Lower leg skin (tissue), 4 donors: Measurements from ENCODE around the gene ADA. TPM values are rescaled to one million over a fixed set of nuclear protein-coding genes. Genes with fewer than 3 reads are reported as not detected.
"Not testable (repeated sequence)": the region's sequence is repeated elsewhere in the genome, so short reads cannot be mapped to it uniquely, and the experiment has no call there.

Experiments used
- DNase-seq, 2 donors: peaks; one replicate each; pipeline ENCODE4 v3.0.0-alpha.2; 2019; ENCODE audit warnings: low spot score in 2 of 2
- H3K4me3 ChIP-seq: fragments of 200-600 bp; sonication (generic); 2 replicates; pipeline ENCODE4 v1.5.1; 2017; ENCODE audit warnings: mild to moderate bottlenecking, low read depth; ENCODE audit not compliant: poor library complexity, severe bottlenecking
- CTCF ChIP-seq, 3 donors: fragments of 450-650 bp; IDR thresholded peaks; one replicate each; pipeline ENCODE4 v1.5.1; 2016; ENCODE audit warnings: antibody characterized with exemption in 3 of 3, mild to moderate bottlenecking in 3 of 3, moderate library complexity in 2 of 3
- POLR2A ChIP-seq, 2 donors: fragments of 450-650 bp; IDR thresholded peaks; one replicate each; pipeline ENCODE4 v1.6.1; 2016 to 2017; ENCODE audit warnings: antibody characterized with exemption in 2 of 2, mild to moderate bottlenecking in 1 of 2, moderate library complexity in 1 of 2
- WGBS, 2 donors: methylation state at CpG; one replicate each; pipeline ENCODE4 v1.1.5; 2018; 5-methylcytosine and 5-hydroxymethylcytosine counted together
- intact Hi-C: fragments of 100-400 bp; cut with DNase I; formaldehyde crosslinking; loops from one replicate; pipeline ENCODE4 v1.15.0; 2023; ENCODE audit warnings: low total_unique reads
- total RNA-seq, 4 donors: library from RNA; depleted of rRNA; stranded (reverse); fragments of >200 nt; gene quantifications; one replicate each; pipeline ENCODE4 v1.1.0, GENCODE V29; 2016

The ADA gene
- total RNA-seq, 4 donors from 2014 or later = 4.3 to 14.8 (median 6.5) TPM

GRCh38 chr20:44657875-44658274 is 6.4 kb upstream of the ADA start:
- intact Hi-C loops = no loop called here
- DNase-seq = no peak
- no peak for TF ChIP-seq POLR2A (IDR thresholded peaks at IDR 0.05)
- no peak for TF ChIP-seq CTCF (IDR thresholded peaks at IDR 0.05)
- WGBS, 2 donors = 94 to 95% methylated on average over 2 of the region's 2 CpGs
- no peak overlapping the region for H3K4me3 ChIP-seq

- 52 to 60% methylated on average over 3 of the region's 3 CpGs for WGBS, 2 donors
- intact Hi-C loops = no loop called here
- no peak for DNase-seq
- no peak overlapping the region for H3K4me3 ChIP-seq
- TF ChIP-seq POLR2A (IDR thresholded peaks at IDR 0.05) (no peak), CTCF (IDR thresholded peaks at IDR 0.05) (no peak)
These were observed 4.9 kb upstream of the ADA start for GRCh38 chr20:44656448-44656847.

- H3K4me3 ChIP-seq, intact Hi-C loops, DNase-seq: not testable (repeated sequence)
- 95 to 96% methylated on average over 5 of the region's 5 CpGs for WGBS, 2 donors
These were observed 2.7 kb upstream of the ADA start for GRCh38 chr20:44654210-44654609.

- intact Hi-C loops = no loop called here
- 88 to 91% methylated on average over 2 of the region's 2 CpGs for WGBS, 2 donors
- no peak overlapping the region for H3K4me3 ChIP-seq
- no peak for TF ChIP-seq CTCF (IDR thresholded peaks at IDR 0.05)
- no peak for TF ChIP-seq POLR2A (IDR thresholded peaks at IDR 0.05)
- DNase-seq = no peak
These were observed 2.0 kb upstream of the ADA start for GRCh38 chr20:44653546-44653945.

GRCh38 chr20:44651434-44651683 is 140 bp downstream of the ADA start:
- WGBS, 2 donors = 0 to 4% methylated on average over 1 to 20 of the region's 33 CpGs
- H3K4me3 ChIP-seq = peak overlapping the region; percentile 78
- TF ChIP-seq POLR2A (IDR thresholded peaks at IDR 0.05) = no peak
- no peak for TF ChIP-seq CTCF (IDR thresholded peaks at IDR 0.05)
- intact Hi-C loops = no loop called here
- no peak for DNase-seq

GRCh38 chr20:44650771-44651433 is 597 bp downstream of the ADA start:
- DNase-seq = no peak

More at GRCh38 chr20:44650771-44651433, 597 bp downstream of the ADA start:
- H3K4me3 ChIP-seq = peak overlapping the region; percentile 78
- TF ChIP-seq POLR2A (IDR thresholded peaks at IDR 0.05) (no peak), CTCF (IDR thresholded peaks at IDR 0.05) (no peak)
- 18 to 34% methylated on average over 14 to 16 of the region's 24 CpGs for WGBS, 2 donors
- intact Hi-C loops = no loop called here
